Activated T-cell treated with anti-CD3 and anti-CD28 coated beads for 48 hours (primary cell): ENCODE measurements around the gene CARD11.
"Not testable (repeated sequence)": the region's sequence is repeated elsewhere in the genome, so short reads cannot be mapped to it uniquely, and the experiment has no call there.

ENCODE experiments used
- DNase-seq: peaks from one replicate; pipeline ENCODE4 v3.0.0-alpha.2; 2020; ENCODE audit warnings: low read depth

CARD11 gene

DNA sequence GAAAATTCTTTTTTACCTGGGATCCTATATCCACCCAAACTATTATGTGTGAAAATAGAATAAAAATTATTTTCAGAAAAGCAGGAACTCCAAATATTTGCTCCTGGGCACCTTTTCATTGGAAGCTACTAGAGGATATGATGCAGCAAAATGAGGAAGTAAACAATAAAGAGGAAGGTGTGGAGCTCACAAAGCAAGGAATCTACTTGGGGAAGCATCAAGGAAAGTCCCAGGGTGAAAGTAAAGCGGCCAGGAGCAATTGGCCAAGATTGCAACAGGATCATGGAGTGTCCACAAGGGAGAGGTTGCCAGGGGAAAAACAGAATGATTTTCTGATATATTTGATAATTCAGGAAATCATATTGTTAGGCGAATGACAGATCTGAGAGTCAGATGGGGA is 80.8 kb downstream of the CARD11 start:
- DNase-seq = no peak

DNA sequence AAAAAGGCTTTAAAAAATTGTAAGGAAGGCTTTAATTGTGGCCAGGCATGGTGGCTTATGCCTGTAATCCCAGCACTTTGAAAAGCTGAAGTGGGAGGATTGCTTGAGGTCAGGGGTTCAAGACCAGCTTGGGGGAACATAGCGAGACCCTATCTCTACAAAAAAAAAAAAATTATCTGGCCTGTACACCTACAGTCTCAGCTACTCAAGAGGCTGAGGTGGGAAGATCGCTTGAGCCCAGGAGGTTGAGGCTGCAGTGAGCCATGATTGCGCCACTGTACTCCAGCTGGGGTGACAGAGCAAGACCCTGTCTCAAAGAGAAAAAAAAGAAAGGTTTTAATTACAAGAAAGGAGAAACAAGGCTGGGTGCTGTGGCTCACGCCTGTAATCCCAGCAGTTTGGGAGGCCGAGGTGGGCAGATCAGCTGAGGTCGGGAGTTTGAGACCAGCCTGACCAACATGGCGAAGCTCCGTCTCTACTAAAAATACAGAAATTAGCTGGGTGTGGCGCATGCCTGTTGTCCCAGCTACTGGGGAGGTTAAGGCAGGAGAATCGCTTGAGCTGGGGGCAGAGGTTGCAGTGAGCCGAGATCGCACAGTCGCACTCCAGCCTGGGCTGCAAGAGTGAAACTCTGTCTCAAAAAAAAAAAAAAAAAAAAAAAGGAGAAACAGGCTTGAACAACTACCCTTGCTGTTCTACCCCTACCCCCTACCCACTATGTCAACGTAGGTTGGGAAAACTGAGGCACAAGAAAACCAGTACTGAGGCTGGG is 83.7 kb downstream of the CARD11 start:
- DNase-seq = no peak

GRCh38 chr7:2959103-2959680 is 84.5 kb downstream of the CARD11 start:
- DNase-seq = no peak

- DNase-seq = no peak
These were observed 85.1 kb downstream of the CARD11 start for GRCh38 chr7:2958416-2959102.

DNA sequence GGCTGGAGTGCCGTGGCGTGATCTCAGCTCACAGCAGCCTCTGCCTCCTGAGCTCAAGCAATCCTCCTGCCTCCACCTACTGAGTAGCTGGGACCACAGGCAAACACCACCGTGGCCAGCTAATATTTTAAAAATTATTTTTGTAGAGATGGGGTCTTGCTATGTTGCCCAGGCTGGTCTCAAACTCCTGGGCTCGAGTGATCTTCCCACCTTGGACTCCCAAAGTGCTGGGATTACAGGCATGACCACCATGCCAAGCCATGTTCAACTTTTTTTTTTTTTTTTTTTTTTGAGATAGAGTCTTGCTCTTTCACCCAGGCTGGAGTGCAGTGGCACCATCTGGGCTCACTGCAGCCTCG is 86.3 kb downstream of the CARD11 start:
- DNase-seq = not testable (repeated sequence)

DNA sequence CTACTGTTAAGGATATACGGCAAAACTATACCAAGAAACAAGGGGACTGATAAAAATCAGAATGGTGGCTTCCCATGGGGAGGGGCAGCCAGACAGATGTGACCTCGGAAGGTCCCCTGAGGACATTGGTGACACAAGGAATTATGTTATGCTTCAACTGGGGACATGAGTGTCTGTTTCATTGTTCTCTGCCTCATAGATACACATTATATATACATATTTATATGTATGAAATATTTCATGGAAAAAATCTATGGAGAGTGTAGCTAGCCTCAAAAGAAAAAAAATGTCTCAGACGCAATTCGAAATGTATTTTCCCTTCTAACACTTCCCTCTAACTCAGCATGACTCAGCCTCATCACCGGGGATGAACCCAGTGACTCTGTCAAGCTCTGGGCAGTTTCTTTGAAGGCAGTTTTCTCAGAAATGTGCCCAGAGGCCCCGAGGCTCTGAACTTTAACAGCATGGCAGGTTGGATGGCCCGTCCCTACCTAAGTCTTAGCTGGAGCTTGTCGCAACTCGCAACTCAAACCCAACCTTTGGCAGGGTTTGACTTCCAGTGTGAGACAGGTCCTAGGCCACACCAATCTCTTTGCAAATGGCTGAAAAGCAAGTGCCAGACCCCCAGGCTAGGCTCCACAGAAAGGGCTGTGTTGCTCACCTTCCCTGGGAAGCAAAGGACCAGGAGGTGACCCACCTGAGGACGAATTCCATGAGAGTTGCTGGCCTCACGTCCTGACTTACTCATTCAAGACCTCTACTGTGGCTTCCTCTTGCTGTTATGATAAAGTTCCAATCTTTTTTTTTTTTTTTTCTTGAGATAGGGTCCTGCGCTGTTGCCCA is 86.9 kb downstream of the CARD11 start:
- DNase-seq = peak; percentile 41

DNA sequence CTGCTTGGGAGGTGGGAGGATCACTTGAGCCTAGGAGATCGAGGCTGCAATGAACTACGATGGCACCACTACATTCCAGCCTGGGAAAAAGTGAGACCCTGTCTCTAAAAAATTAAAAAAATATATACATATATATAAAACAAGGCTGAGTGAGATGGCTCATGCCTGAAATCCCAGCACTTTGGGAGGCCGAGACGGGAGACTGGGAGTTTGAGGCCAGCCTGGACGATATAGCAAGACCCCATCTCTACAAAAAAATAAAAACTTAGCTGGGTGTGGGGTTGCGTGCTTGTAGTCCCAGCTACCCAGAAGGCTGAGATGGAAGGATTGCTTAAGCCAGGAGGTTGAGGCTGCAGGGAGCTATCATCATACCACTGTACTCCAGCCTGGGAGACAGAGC is 87.6 kb downstream of the CARD11 start:
- no peak for DNase-seq

DNA sequence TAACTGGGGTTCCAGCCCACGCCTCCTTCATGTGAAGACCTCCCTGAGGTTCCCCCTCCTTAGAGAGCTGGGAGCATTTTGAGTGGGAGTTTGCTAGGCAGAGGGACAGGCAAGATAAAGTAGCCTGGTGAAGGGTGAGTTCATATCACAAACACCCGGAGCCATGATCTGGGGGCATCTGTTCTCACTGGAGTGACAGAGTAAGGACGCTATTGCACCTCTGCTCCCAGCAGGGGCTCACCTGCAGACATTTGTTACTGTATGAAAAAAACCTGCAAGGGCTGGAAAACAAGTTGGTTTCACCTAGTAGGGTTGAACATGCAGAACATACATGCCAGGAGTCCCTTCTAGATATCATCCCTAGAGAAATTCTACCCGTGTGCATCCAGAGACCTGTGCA is 88.4 kb downstream of the CARD11 start:
- DNase-seq = no peak

DNA sequence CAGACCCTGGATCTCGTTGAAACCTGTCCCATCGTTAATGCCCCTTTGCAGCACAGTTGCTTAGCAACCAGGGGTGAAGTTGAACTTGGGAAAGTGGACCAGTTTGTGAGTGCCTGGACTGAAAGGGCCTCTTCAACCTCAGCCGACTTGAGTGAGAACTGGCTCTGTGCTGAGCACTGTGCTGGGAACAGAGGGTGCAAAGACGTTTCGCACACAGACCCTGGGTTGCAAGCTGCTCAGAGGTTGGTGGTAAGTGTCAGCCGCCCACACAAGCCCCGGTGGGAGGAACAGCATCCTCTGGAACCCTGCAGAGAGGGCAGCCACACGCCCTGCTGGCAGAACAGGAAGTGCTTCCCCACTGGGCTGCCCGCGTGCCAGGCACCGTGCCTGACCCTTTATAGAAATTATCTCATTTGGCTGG is 89.2 kb downstream of the CARD11 start:
- DNase-seq = peak; percentile 23

- DNase-seq = no peak
These were observed 89.9 kb downstream of the CARD11 start for GRCh38 chr7:2953588-2954407.

DNA sequence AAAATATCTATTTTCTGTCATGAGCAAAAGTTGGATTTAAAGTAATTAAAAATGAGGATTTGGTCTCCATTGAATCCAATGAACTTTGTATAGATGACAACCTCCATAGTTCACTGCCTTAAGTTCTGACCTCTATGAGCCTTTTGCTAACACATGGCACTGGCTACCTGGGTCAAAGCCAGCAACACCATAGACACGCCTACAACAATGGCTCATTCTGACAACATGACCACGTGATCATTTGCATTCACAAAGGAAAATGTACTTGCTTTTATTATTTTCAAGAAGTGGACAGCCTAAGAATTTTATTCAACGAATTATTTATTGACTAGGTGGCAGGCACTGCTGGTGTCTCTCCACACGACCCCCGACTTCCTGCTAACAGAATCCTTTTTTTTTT is 90.6 kb downstream of the CARD11 start:
- DNase-seq = no peak

DNA sequence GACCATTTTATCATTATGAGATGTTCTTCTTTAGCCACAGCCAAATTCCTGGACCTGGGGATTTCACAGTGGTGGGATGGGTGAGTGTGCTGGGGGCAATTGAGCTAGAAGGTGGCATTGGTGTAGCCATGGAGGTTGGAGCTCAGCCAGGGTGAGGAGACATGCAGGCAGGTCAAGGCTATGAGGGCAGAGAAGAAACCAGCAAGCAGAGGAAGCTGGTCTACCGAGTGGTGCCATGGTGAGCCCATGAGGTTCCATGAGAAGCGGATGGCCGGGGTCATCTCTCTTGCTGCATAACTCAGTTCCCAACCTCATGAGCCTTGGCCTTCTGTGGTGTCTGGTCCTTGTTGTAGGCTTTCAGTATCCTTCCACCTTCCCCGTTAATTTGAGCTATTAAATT is 91.4 kb downstream of the CARD11 start:
- no peak for DNase-seq

GRCh38 chr7:2950578-2950977 is 93.1 kb downstream of the CARD11 start:
- no peak for DNase-seq

- DNase-seq = no peak
These were observed 94.9 kb downstream of the CARD11 start for GRCh38 chr7:2948749-2949148.

GRCh38 chr7:2947058-2947780 is 96.4 kb downstream of the CARD11 start:
- DNase-seq = no peak

DNA sequence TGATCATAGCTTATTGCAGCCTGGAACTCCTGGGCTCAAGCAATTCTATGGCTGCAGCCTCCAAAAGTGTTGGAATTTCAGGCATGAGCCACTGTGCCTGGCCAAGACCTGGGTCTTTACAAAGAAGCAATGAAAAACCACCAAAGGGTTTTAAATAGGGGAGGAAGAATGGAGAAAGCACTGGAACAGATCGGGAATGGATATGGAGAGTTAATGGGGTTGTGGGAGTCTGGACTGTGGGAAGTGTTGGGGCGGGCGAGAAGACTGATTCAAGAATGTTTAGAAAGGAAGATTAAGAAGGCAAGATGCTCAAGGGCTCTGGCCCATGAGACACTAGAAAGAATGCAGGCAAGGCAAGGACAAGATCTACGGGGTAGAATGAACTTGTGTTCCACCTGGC is 98.5 kb downstream of the CARD11 start:
- DNase-seq = no peak

GRCh38 chr7:2944739-2945138 is 98.9 kb downstream of the CARD11 start:
- DNase-seq = no peak

- no peak for DNase-seq
These were observed 99.6 kb downstream of the CARD11 start for GRCh38 chr7:2943851-2944601.

- DNase-seq = no peak
These were observed 102.3 kb downstream of the CARD11 start for GRCh38 chr7:2941216-2941859.

DNA sequence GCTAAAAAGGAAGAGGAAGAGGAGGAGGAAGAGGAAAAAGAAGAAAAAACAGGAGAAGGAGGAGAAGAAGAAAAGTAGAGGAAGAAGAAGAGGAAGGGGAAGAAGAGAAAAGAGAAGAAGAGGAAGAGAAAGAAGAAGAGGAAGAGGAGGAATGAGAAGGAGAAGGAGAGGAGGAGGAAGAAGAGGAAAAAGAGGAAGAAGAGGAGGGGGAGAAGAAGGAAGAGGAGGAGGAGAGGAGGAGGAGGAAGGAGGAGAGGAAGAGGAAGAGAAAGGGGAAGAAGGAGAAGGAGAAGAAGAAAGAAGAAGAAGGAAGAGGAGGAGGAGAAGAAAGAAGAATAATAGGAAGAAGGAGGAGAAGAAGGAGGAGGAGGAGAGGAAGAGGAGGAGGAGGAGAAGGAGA is 103.2 kb downstream of the CARD11 start:
- DNase-seq = no peak
